Measurements from ENCODE around the gene GPR146. TPM values are rescaled to one million over a fixed set of nuclear protein-coding genes. Genes with fewer than 3 reads are reported as not detected.

The GPR146 gene
- total and polyA plus RNA-seq, 2 of the 13 experiments (the other 11 are each of a cell fraction or from before 2014, with no cell fraction given): 2.0 to 15.9 TPM

DNA sequence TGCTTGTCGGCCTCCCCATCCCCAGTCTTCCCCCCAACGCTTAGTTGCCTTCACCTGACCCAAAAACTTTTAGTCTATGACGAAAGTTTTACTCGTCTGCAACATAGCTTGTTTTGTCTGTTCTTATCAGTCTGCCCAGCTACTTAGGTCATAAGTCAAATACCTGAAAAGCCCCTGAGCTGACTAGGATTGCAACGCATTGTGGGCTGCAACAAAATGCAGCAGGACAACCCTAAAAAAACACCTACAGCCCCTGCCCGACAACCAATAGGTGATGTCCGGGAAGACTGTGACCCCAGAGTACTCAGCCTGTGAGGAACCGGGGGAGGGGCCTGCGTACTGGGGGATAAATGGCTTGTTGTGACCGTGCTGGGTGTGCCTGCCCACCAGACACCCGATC, 24.3 kb downstream of the GPR146 start:
- Histone ChIP-seq H3K4me3 (replicated peaks in 1 of 3; ENCODE audit: insufficient read depth in 1 of 3, low read depth in 2 of 3, low read length in 3 of 3) (no peak overlapping the region), H3K9ac (ENCODE audit: insufficient read depth, low read depth, low read length) (no peak overlapping the region), H4K20me1 (ENCODE audit: insufficient read depth, low read length) (no peaks in the 10 kb centered on the region), H3K27me3 (ENCODE audit: control insufficient read depth in 1 of 2, insufficient read depth in 2 of 2, low read length in 2 of 2) (no peaks in the 10 kb centered on the region), H3K4me1 (ENCODE audit: insufficient read depth, low read length) (peaks cover 34% of the 10 kb centered on the region), H3K4me2 (ENCODE audit: low read depth, low read length) (peak overlapping the region; percentile 24; the same call in 1 of the 2 replicates), H3K27ac (ENCODE audit: extremely low read length, insufficient read depth, low read length) (no peak overlapping the region), H3K36me3 (replicated peaks in 1 of 2; ENCODE audit: control insufficient read depth in 1 of 2, insufficient read depth in 2 of 2, low read length in 2 of 2) (peaks cover 0 to 4% of the 10 kb centered on the region in 2 experiments; a peak in 2 of 5 replicates), H2AFZ (ENCODE audit: low read length) (no peak overlapping the region), H3K9me3 (ENCODE audit: low read length) (no peaks in the 10 kb centered on the region), H3K79me2 (ENCODE audit: insufficient read depth, low read length) (no peaks in the 10 kb centered on the region)
- ATAC-seq: no peak
- in situ Hi-C loops (cut with HindIII; ENCODE audit: extremely low pct_ligation_motif_present, low pct_unique_long_range_greater_than_20kb): loop anchor here (5.0 kb wide), 1 partner anchor 76 kb away; no protein-coding TSS in a partner anchor
- DNase-seq (ENCODE audit: low spot score): peak; percentile 71
- FAIRE-seq: peak; percentile 39
- intact Hi-C loops (cut with micrococcal nuclease; ENCODE audit: unreplicated experiment): no loop called here
- WGBS (ENCODE audit: low lambda C conversion rate): 40% methylated on average over 10 of the region's 11 CpGs
- no TSS peak for BruUV-seq (replicated peaks)
- CTCF ChIA-PET (ENCODE audit: low intra/inter-chr PET ratio, low total read pairs): interaction anchor here (1.5 kb wide), 1 partner anchor 75 kb away, joined by 4 read pairs; no protein-coding TSS in a partner anchor
- POLR2A ChIA-PET: interaction anchor here (0.9 to 1.2 kb wide), 5 partner anchors 24 to 91 kb away, joined by 3 to 8 read pairs (median 3); no protein-coding TSS in a partner anchor
- TF ChIP-seq BCL6 (CRISPR knock-in tag; IDR thresholded peaks at IDR 0.05) (peak; percentile 48; the same call in 1 of the 2 replicates), ZSCAN25 (CRISPR knock-in tag; IDR thresholded peaks at IDR 0.05) (no peak), ZBTB21 (CRISPR knock-in tag; IDR thresholded peaks at IDR 0.05) (peak; percentile 56; the same call in 1 of the 2 replicates)

DNA sequence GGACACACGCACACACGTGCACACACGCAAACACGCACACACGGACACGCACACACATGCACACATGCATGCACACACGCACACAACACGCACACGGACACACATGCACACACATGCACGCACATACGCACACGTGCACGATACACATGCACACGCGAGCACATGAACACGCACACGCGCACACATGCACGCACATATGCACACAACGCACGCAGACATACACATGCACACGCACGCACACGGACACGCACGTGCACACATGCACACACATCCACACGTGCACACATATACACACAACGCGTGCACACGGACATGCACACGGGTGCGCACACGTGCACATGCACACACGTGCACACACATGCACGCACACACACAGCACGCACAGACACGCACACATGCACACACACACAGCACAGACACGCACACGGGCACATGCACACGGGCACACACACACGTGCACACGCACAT, 26.2 kb downstream of the GPR146 start:
- ATAC-seq: no peak
- H3K27ac ChIP-seq (ENCODE audit: extremely low read length, insufficient read depth, low read length): no peak overlapping the region
- in situ Hi-C loops (cut with HindIII; ENCODE audit: extremely low pct_ligation_motif_present, low pct_unique_long_range_greater_than_20kb): no loop called here
- BruUV-seq (replicated peaks): no TSS peak
- POLR2A ChIA-PET: no interaction called here
- CTCF ChIA-PET (ENCODE audit: low intra/inter-chr PET ratio, low total read pairs): no interaction called here
- H2AFZ ChIP-seq (ENCODE audit: low read length): no peak overlapping the region
- H3K27me3 ChIP-seq (ENCODE audit: control insufficient read depth in 1 of 2, insufficient read depth in 2 of 2, low read length in 2 of 2): no peaks in the 10 kb centered on the region
- H3K9ac ChIP-seq (ENCODE audit: insufficient read depth, low read depth, low read length): no peak overlapping the region
- peaks cover 19% of the 10 kb centered on the region for H3K4me1 ChIP-seq (ENCODE audit: insufficient read depth, low read length)
- FAIRE-seq: no peak
- intact Hi-C loops (cut with micrococcal nuclease; ENCODE audit: unreplicated experiment): no loop called here
- H3K9me3 ChIP-seq (ENCODE audit: low read length): no peaks in the 10 kb centered on the region
- no peaks in the 10 kb centered on the region for H3K36me3 ChIP-seq (replicated peaks in 1 of 2; ENCODE audit: control insufficient read depth in 1 of 2, insufficient read depth in 2 of 2, low read length in 2 of 2)
- no peak overlapping the region for H3K4me3 ChIP-seq (replicated peaks in 1 of 3; ENCODE audit: insufficient read depth in 1 of 3, low read depth in 2 of 3, low read length in 3 of 3)
- no peak overlapping the region for H3K4me2 ChIP-seq (ENCODE audit: low read depth, low read length)
- no peak for DNase-seq (ENCODE audit: low spot score)
- no peaks in the 10 kb centered on the region for H3K79me2 ChIP-seq (ENCODE audit: insufficient read depth, low read length)
- H4K20me1 ChIP-seq (ENCODE audit: insufficient read depth, low read length): no peaks in the 10 kb centered on the region
- WGBS (ENCODE audit: low lambda C conversion rate): 96% methylated on average over 40 of the region's 42 CpGs
- TF ChIP-seq MTA1 (CRISPR knock-in tag; IDR thresholded peaks at IDR 0.05; ENCODE audit: borderline replicate concordance) (peak; percentile 54; the same call in 1 of the 2 replicates), ZNF282 (IDR thresholded peaks at IDR 0.05; ENCODE audit: partially characterized antibody) (no peak), PTBP1 (IDR thresholded peaks at IDR 0.05; ENCODE audit: low read depth, low read length, poor library complexity, severe bottlenecking) (no peak), SKIL (CRISPR knock-in tag; IDR thresholded peaks at IDR 0.05; ENCODE audit: borderline replicate concordance) (0 out of 2 replicates have a peak, but pooled peaks have one; percentile 30), MAFK (conservative IDR thresholded peaks at IDR 0.05 in 1 of 2, IDR thresholded peaks at IDR 0.05 in 1 of 2; ENCODE audit: low read length in 2 of 2) (no peak), ZNF281 (CRISPR knock-in tag; IDR thresholded peaks at IDR 0.05; ENCODE audit: borderline replicate concordance) (no peak), PRPF4 (IDR thresholded peaks at IDR 0.05; ENCODE audit: low read depth, low read length, poor library complexity, severe bottlenecking) (no peak), ZNF3 (CRISPR knock-in tag; IDR thresholded peaks at IDR 0.05) (no peak), ZNF430 (CRISPR knock-in tag; IDR thresholded peaks at IDR 0.05) (no peak)

Measured in HepG2 (cell line).